ENCODE results near the gene SLIT3. TPM values are rescaled to one million over a fixed set of nuclear protein-coding genes. Genes with fewer than 3 reads are reported as not detected.

The SLIT3 gene
- total and polyA plus RNA-seq, 5 donors from 2014 or later = not detected

DNA sequence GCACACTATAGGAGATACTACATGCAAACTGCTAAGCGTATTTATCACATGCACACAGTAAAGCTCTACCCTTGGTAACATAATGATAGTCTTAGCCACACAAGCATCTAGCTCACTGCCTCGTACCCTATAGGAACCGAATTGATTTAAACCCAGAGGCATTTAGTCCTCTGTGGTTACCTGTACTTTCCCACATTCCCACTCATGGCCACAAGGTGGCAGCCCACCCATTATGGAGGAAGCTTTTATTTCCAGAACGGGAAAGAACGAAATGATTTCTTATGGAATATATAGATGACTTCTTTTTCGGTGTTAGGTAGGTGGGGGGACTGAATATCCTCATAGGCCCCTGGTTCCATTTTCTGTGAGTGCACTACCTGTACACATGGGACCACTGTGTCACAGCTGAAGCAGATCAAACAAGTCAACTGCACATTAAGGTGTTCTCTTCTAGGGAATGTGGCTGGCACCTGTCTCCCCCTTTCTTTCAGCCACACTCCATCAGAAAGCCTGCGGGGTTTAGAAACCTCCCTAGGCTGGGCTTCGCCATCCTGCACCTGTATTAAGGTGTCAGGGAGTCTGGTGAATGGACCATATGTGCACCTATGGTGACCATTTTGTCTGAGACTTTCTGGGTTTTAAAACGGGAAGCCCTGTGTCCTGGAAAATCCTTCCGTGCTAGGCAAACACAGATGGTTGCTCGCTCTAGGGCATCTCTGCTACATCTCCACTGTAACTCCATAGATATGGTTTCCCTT is 313.2 kb downstream of the SLIT3 start:
- Mint-ChIP-seq H3K27me3 (peaks cover 34% of the 10 kb centered on the region), H3K27ac (no peak overlapping the region), H3K36me3 (no peaks in the 10 kb centered on the region), H3K4me1 (peaks cover 0 to 3% (median 2%) of the 10 kb centered on the region in 4 donors), H3K4me3 (no peak overlapping the region), H3K9me3 (no peaks in the 10 kb centered on the region)
- Histone ChIP-seq H3K4me3 (ENCODE audit: low read depth, low read length) (no peak overlapping the region), H3K27me3 (ENCODE audit: control insufficient read depth, insufficient read depth, low read length) (no peaks in the 10 kb centered on the region), H3K36me3 (ENCODE audit: control insufficient read depth, insufficient read depth, low read length) (no peaks in the 10 kb centered on the region), H3K4me1 (ENCODE audit: control insufficient read depth, insufficient read depth, low read length, poor library complexity, severe bottlenecking) (peaks cover 3% of the 10 kb centered on the region), H3K9me3 (ENCODE audit: control insufficient read depth in 2 of 2, low read length in 2 of 2) (no peaks in the 10 kb centered on the region), H3K27ac (ENCODE audit: insufficient read depth, low read length, poor library complexity, severe bottlenecking) (no peak overlapping the region)
- ATAC-seq (ENCODE audit: low read depth in 2 of 2) (peak in 1 of 2 donors; percentile 47), DNase-seq (peak; percentile 7 to 48 (median 16))

DNA sequence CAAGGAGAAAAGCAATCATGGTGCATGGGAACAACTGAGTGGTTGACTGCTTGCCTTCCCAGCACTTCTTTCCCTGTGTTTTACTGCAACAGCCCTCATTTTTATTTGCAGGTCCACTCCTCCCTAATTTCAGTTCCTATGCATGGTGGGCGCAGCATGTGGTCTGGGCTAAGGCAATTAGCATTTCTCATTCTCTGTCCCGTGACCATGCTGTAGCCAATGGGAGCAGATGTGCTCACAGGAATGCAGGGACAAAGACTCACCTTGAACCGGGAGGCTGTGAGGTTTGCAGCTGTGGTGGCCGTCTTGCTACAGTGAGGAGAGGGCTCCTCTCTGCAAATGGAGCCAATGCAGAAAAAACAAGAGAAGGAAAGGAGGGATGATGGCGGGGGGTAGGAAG is 315.5 kb downstream of the SLIT3 start:
- no peak overlapping the region for H3K27ac Mint-ChIP-seq
- Histone ChIP-seq H3K4me1 (ENCODE audit: control insufficient read depth, insufficient read depth, low read length, poor library complexity, severe bottlenecking) (peaks cover 3% of the 10 kb centered on the region), H3K36me3 (ENCODE audit: control insufficient read depth, insufficient read depth, low read length) (no peaks in the 10 kb centered on the region), H3K4me3 (ENCODE audit: low read depth, low read length) (no peak overlapping the region), H3K9me3 (ENCODE audit: control insufficient read depth in 2 of 2, low read length in 2 of 2) (no peaks in the 10 kb centered on the region), H3K27ac (ENCODE audit: insufficient read depth, low read length, poor library complexity, severe bottlenecking) (no peak overlapping the region), H3K27me3 (ENCODE audit: control insufficient read depth, insufficient read depth, low read length) (no peaks in the 10 kb centered on the region)
- peaks cover 0 to 3% (median 2%) of the 10 kb centered on the region in 4 donors for H3K4me1 Mint-ChIP-seq
- H3K4me3 Mint-ChIP-seq = no peak overlapping the region
- H3K36me3 Mint-ChIP-seq = no peaks in the 10 kb centered on the region
- H3K9me3 Mint-ChIP-seq = no peaks in the 10 kb centered on the region
- DNase-seq = no peak
- ATAC-seq (ENCODE audit: low read depth in 2 of 2) = no peak
- peaks cover 30% of the 10 kb centered on the region for H3K27me3 Mint-ChIP-seq

DNA sequence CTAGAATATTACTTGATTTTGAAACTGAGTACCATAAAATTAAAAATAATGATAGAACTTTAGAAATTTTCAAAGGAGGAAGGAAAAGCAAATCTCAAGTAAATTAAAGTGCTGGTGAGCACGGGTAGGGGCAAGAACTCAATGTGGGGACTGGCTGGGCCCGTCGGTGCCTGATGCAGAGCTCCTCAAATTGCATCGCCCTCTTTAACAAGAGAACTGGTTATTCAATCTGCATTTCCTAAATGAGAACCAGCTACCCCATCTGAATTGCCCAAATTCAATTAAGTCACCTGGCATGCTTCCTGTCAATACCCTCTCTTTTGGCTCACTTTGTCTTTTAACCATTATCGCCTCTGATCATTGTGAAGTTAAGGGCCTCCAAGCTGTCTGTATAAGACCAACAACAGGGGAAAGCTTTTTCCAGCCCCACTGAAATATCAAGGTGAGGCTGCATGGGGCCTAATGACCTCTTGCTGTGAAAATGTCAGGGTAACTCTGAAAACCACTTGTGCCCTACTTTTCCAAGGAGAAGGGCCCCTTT is 316.7 kb downstream of the SLIT3 start:
- Histone ChIP-seq H3K9me3 (ENCODE audit: control insufficient read depth in 2 of 2, low read length in 2 of 2) (no peaks in the 10 kb centered on the region), H3K36me3 (ENCODE audit: control insufficient read depth, insufficient read depth, low read length) (no peaks in the 10 kb centered on the region), H3K27me3 (ENCODE audit: control insufficient read depth, insufficient read depth, low read length) (no peaks in the 10 kb centered on the region), H3K4me1 (ENCODE audit: control insufficient read depth, insufficient read depth, low read length, poor library complexity, severe bottlenecking) (peaks cover 3% of the 10 kb centered on the region), H3K27ac (ENCODE audit: insufficient read depth, low read length, poor library complexity, severe bottlenecking) (no peak overlapping the region), H3K4me3 (ENCODE audit: low read depth, low read length) (no peak overlapping the region)
- H3K27me3 Mint-ChIP-seq = peaks cover 29% of the 10 kb centered on the region
- peaks cover 0 to 3% (median 2%) of the 10 kb centered on the region in 4 donors for H3K4me1 Mint-ChIP-seq
- ATAC-seq (ENCODE audit: low read depth in 2 of 2) (no peak), DNase-seq (no peak)
- H3K9me3 Mint-ChIP-seq = no peaks in the 10 kb centered on the region
- no peak overlapping the region for H3K4me3 Mint-ChIP-seq
- no peak overlapping the region for H3K27ac Mint-ChIP-seq
- no peaks in the 10 kb centered on the region for H3K36me3 Mint-ChIP-seq

DNA sequence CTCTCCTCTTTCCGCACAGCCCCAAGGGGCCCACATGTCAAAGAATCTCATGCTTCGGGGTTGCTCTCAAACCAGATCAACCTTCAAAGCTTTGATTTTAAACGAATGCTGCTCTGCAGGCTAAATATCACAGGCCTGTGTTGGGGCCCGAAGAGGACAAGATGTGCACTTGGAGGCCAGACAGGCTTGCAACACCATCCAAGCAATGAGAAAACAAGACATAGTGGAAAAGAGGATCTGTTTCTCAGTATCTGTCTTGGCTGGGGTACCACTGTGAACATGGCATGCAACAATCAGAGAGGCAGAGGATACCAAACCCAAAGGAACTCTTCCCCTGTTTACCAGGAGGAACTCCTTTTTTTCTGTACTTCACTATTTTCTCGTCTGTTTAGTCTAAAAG is 321.8 kb downstream of the SLIT3 start:
- Histone ChIP-seq H3K27ac (ENCODE audit: insufficient read depth, low read length, poor library complexity, severe bottlenecking) (no peak overlapping the region), H3K36me3 (ENCODE audit: control insufficient read depth, insufficient read depth, low read length) (no peaks in the 10 kb centered on the region), H3K4me1 (ENCODE audit: control insufficient read depth, insufficient read depth, low read length, poor library complexity, severe bottlenecking) (no peaks in the 10 kb centered on the region), H3K27me3 (ENCODE audit: control insufficient read depth, insufficient read depth, low read length) (no peaks in the 10 kb centered on the region), H3K9me3 (ENCODE audit: control insufficient read depth in 2 of 2, low read length in 2 of 2) (no peaks in the 10 kb centered on the region), H3K4me3 (ENCODE audit: low read depth, low read length) (no peak overlapping the region)
- DNase-seq (no peak), ATAC-seq (ENCODE audit: low read depth in 2 of 2) (no peak)
- no peaks in the 10 kb centered on the region for H3K9me3 Mint-ChIP-seq
- H3K4me3 Mint-ChIP-seq = no peak overlapping the region
- no peaks in the 10 kb centered on the region for H3K4me1 Mint-ChIP-seq
- no peak overlapping the region for H3K27ac Mint-ChIP-seq
- H3K36me3 Mint-ChIP-seq = no peaks in the 10 kb centered on the region
- H3K27me3 Mint-ChIP-seq = peaks cover 8% of the 10 kb centered on the region

GRCh38 chr5:168978500-168978899 is 322.4 kb downstream of the SLIT3 start:
- Mint-ChIP-seq H3K27ac (no peak overlapping the region), H3K4me3 (no peak overlapping the region), H3K9me3 (no peaks in the 10 kb centered on the region), H3K27me3 (peaks cover 11% of the 10 kb centered on the region), H3K36me3 (no peaks in the 10 kb centered on the region), H3K4me1 (no peaks in the 10 kb centered on the region)
- no peaks in the 10 kb centered on the region for H3K4me1 ChIP-seq (ENCODE audit: control insufficient read depth, insufficient read depth, low read length, poor library complexity, severe bottlenecking)
- ATAC-seq (ENCODE audit: low read depth in 2 of 2) (no peak), DNase-seq (no peak)
- no peaks in the 10 kb centered on the region for H3K36me3 ChIP-seq (ENCODE audit: control insufficient read depth, insufficient read depth, low read length)
- no peak overlapping the region for H3K27ac ChIP-seq (ENCODE audit: insufficient read depth, low read length, poor library complexity, severe bottlenecking)
- no peak overlapping the region for H3K4me3 ChIP-seq (ENCODE audit: low read depth, low read length)
- no peaks in the 10 kb centered on the region for H3K9me3 ChIP-seq (ENCODE audit: control insufficient read depth in 2 of 2, low read length in 2 of 2)
- H3K27me3 ChIP-seq (ENCODE audit: control insufficient read depth, insufficient read depth, low read length) = no peaks in the 10 kb centered on the region

DNA sequence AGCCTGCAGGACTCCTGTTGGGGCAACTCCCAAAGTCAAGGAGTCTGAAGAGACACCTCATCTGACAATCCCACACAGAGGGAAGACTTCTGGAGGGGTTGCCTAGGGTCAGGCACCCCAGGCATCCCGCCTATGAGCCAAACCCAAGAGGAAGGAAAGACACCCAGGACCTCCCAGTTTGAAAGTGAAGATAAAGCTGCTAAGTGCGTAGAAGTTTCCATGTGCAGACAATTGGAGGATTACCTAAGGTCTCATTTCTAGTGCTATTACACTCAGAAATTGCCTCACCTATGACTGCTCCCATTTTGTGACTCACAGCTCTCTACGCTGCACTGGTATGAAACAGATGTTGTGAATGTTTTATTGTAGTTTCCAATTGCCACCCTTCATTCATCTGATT is 322.9 kb downstream of the SLIT3 start:
- H3K4me1 Mint-ChIP-seq = no peaks in the 10 kb centered on the region
- no peak overlapping the region for H3K27ac ChIP-seq (ENCODE audit: insufficient read depth, low read length, poor library complexity, severe bottlenecking)
- no peaks in the 10 kb centered on the region for H3K9me3 ChIP-seq (ENCODE audit: control insufficient read depth in 2 of 2, low read length in 2 of 2)
- H3K36me3 Mint-ChIP-seq = no peaks in the 10 kb centered on the region
- no peaks in the 10 kb centered on the region for H3K4me1 ChIP-seq (ENCODE audit: control insufficient read depth, insufficient read depth, low read length, poor library complexity, severe bottlenecking)
- no peak for ATAC-seq (ENCODE audit: low read depth in 2 of 2)
- H3K36me3 ChIP-seq (ENCODE audit: control insufficient read depth, insufficient read depth, low read length) = no peaks in the 10 kb centered on the region
- no peaks in the 10 kb centered on the region for H3K9me3 Mint-ChIP-seq
- H3K27me3 Mint-ChIP-seq = peaks cover 13% of the 10 kb centered on the region
- H3K4me3 ChIP-seq (ENCODE audit: low read depth, low read length) = no peak overlapping the region
- H3K27ac Mint-ChIP-seq = no peak overlapping the region
- no peak for DNase-seq
- H3K4me3 Mint-ChIP-seq = no peak overlapping the region
- no peaks in the 10 kb centered on the region for H3K27me3 ChIP-seq (ENCODE audit: control insufficient read depth, insufficient read depth, low read length)

GRCh38 chr5:168976311-168976970 is 324.5 kb downstream of the SLIT3 start:
- Histone ChIP-seq H3K4me3 (ENCODE audit: low read depth, low read length) (no peak overlapping the region), H3K9me3 (ENCODE audit: control insufficient read depth in 2 of 2, low read length in 2 of 2) (no peaks in the 10 kb centered on the region), H3K27ac (ENCODE audit: insufficient read depth, low read length, poor library complexity, severe bottlenecking) (no peak overlapping the region), H3K27me3 (ENCODE audit: control insufficient read depth, insufficient read depth, low read length) (no peaks in the 10 kb centered on the region), H3K4me1 (ENCODE audit: control insufficient read depth, insufficient read depth, low read length, poor library complexity, severe bottlenecking) (no peaks in the 10 kb centered on the region), H3K36me3 (ENCODE audit: control insufficient read depth, insufficient read depth, low read length) (no peaks in the 10 kb centered on the region)
- H3K9me3 Mint-ChIP-seq = no peaks in the 10 kb centered on the region
- no peaks in the 10 kb centered on the region for H3K4me1 Mint-ChIP-seq
- no peaks in the 10 kb centered on the region for H3K36me3 Mint-ChIP-seq
- no peak overlapping the region for H3K4me3 Mint-ChIP-seq
- no peak for ATAC-seq (ENCODE audit: low read depth in 2 of 2)
- peaks cover 26% of the 10 kb centered on the region for H3K27me3 Mint-ChIP-seq
- no peak overlapping the region for H3K27ac Mint-ChIP-seq
- DNase-seq = no peak

Data from CD4-positive, CD25-positive, alpha-beta regulatory T cell (primary cell).